Mesothelial cell of epicardium (in vitro differentiated cells): ENCODE data around the gene NHERF1. TPM values are rescaled to one million over a fixed set of nuclear protein-coding genes. Genes with fewer than 3 reads are reported as not detected.

Source experiments
- DNase-seq, 2 experiments: peaks; one replicate each; pipeline ENCODE4 v3.0.0; 2021; ENCODE audit warnings: low spot score in 2 of 2; ENCODE audit not compliant: unreplicated experiment in 2 of 2
- H3K27ac Mint-ChIP-seq: 2 replicates; pipeline ENCODE4 v1.8.0; 2021; ENCODE audit warnings: mixed read lengths
- H3K27me3 Mint-ChIP-seq: 2 replicates; pipeline ENCODE4 v1.8.0; 2021; ENCODE audit warnings: low read depth, mixed read lengths
- H3K36me3 Mint-ChIP-seq: 2 replicates; pipeline ENCODE4 v1.8.0; 2021; ENCODE audit warnings: mixed read lengths
- H3K4me1 Mint-ChIP-seq: 2 replicates; pipeline ENCODE4 v1.8.0; 2021; ENCODE audit warnings: mixed read lengths
- H3K4me3 Mint-ChIP-seq: 2 replicates; pipeline ENCODE4 v1.8.0; 2021; ENCODE audit warnings: mild to moderate bottlenecking, moderate library complexity, mixed read lengths
- H3K9me3 Mint-ChIP-seq: 2 replicates; pipeline ENCODE4 v1.8.0; 2021; ENCODE audit warnings: mixed read lengths
- total RNA-seq: library from RNA; stranded (reverse); gene quantifications from 3 replicates; pipeline ENCODE4 v1.2.1, GENCODE V29; 2021
- TF ChIP-seq, protein P1 (sequence below): fragments of 200-600 bp; sonication (generic); IDR thresholded peaks from one replicate; pipeline ENCODE4 v1.5.0; 2021; ENCODE audit warnings: antibody characterized with exemption; ENCODE audit not compliant: unreplicated experiment

Gene NHERF1
- total RNA-seq, 1 donor from 2014 or later: 34.4 TPM

DNA sequence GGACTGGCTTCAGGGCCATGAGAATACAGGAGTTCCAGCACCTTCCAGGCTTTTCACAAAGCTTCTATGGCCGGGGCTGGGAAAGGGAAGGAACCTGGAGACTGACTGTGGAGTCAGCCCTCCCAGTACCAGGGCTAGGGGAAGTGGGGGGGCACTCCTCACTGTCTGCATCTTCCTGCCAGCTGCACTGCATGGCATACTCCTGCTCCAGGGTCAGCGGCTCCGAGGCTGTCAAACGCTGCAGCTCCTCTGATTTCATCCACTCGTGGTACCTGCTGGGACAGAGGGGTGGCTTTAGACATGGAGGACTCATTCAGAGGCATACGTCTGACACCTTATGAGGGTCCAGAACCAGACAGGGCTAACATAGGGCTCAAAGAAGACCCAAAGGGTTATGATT, 25.0 kb downstream of the NHERF1 start:
- H3K4me1 Mint-ChIP-seq: peaks cover 36% of the 10 kb centered on the region
- no peak overlapping the region for H3K4me3 Mint-ChIP-seq
- no peaks in the 10 kb centered on the region for H3K27me3 Mint-ChIP-seq
- H3K9me3 Mint-ChIP-seq: no peaks in the 10 kb centered on the region
- no peak for DNase-seq
- H3K36me3 Mint-ChIP-seq: peaks cover 13% of the 10 kb centered on the region
- peak overlapping the region; percentile 90 for H3K27ac Mint-ChIP-seq
- TF ChIP-seq, protein P1, sequence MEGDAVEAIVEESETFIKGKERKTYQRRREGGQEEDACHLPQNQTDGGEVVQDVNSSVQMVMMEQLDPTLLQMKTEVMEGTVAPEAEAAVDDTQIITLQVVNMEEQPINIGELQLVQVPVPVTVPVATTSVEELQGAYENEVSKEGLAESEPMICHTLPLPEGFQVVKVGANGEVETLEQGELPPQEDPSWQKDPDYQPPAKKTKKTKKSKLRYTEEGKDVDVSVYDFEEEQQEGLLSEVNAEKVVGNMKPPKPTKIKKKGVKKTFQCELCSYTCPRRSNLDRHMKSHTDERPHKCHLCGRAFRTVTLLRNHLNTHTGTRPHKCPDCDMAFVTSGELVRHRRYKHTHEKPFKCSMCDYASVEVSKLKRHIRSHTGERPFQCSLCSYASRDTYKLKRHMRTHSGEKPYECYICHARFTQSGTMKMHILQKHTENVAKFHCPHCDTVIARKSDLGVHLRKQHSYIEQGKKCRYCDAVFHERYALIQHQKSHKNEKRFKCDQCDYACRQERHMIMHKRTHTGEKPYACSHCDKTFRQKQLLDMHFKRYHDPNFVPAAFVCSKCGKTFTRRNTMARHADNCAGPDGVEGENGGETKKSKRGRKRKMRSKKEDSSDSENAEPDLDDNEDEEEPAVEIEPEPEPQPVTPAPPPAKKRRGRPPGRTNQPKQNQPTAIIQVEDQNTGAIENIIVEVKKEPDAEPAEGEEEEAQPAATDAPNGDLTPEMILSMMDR: no peak

DNA sequence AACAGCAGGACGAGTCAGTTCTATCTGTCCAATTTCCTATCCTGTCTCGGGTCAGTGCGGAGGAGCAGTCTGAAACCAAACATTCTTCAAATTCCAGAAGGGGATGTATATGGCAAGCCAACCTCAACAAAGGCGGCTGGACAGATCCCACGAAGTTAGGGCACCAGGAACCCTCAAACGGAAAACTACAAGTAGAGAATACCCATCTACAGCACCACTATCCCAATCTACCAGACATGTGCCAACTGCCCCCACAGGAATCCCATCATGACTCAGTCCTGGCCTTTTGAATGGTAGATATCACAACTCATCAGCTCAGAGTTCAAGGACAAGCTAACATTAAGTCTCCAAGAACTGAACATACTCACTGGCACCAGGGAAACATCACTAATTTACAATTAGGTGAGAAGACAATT, 25.5 kb downstream of the NHERF1 start:
- H3K27me3 Mint-ChIP-seq: no peaks in the 10 kb centered on the region
- peaks cover 37% of the 10 kb centered on the region for H3K4me1 Mint-ChIP-seq
- H3K36me3 Mint-ChIP-seq: peaks cover 9% of the 10 kb centered on the region
- TF ChIP-seq, protein P1: no peak
- no peaks in the 10 kb centered on the region for H3K9me3 Mint-ChIP-seq
- H3K4me3 Mint-ChIP-seq: peak overlapping the region; percentile 56
- peak overlapping the region; percentile 90 for H3K27ac Mint-ChIP-seq
- no peak for DNase-seq

DNA sequence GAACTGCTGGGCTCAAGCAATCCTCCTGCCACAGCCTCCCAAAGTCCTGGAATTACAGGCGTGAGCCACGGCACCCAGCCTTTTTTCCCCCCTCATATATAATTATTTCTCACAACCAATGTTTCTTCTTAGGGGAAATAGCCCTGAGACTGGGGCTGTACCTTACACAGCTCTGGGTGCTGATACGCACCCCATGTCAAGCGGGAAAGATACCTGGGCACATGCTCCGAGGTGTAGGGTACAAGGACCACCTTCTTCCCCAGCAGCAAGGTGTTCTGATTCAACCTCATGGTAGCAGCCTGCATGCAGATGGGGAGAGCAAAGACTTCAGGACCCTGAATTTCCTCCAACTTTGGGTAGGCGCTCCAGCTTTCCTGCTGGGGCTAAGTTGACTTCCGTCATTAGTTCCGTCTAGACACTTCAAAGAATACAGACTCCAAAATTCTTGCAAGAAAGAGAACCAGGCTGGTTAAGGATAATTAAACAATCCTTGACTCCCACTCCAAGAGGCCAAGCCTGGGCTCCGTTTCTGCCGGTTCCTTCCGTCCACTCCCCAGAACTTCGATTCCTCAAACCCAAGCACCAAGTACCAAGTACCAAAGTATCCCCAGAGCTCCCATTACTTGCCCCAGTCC, 27.1 kb downstream of the NHERF1 start:
- peak overlapping the region; percentile 94 for H3K27ac Mint-ChIP-seq
- H3K4me1 Mint-ChIP-seq: peaks cover 41% of the 10 kb centered on the region
- DNase-seq: no peak
- peaks cover 7% of the 10 kb centered on the region for H3K36me3 Mint-ChIP-seq
- H3K9me3 Mint-ChIP-seq: no peaks in the 10 kb centered on the region
- TF ChIP-seq, protein P1: no peak
- peak overlapping the region; percentile 85 for H3K4me3 Mint-ChIP-seq
- no peaks in the 10 kb centered on the region for H3K27me3 Mint-ChIP-seq

DNA sequence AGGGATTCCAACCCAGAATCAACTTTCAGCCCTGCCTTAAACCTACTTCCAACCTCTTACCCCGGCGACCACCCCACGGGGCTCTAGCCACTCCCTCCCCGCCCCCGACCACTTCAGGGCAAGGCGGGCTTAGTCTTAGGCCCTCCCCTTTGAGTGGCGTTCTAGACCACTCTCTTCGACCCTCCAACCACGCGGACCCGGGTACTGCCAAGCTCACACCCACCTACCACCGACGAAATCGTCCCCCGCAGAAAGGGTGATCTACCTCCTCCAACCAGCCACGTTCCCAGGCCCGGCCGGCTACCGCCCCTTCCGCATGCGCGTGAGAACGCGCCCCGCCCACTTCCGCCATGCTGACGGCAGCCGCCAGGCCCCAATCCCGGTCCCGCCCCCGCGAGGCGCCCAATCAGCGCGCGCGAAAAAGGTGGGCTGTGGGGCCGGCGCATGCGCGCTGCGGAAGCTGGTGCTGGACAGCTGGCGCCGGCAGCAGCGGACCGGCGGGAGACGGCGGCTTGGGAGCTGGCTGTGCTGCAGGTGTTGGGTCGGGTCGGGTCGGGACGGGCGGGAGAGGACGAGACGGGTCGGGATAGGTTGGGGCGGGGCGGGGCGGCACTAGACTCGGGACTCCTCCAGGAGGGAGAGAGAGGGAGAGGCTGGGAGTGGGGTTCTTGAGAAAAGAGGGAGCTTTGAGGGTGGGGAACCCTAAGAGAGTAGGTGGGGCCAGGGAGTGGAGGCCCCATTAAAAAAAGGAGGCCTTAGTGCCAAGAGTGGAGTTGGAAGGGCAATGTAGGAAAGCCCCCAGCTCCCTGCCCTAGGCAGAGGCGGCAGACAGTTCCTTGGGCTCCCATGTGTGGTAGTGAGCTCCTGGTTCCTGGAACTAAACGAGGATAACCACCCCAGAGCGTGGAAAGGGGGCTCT, 27.9 kb downstream of the NHERF1 start, which contains the start of gene NAT9:
Gene NAT9, minus strand, starts transcription at position 302 of the 919 bp plus-strand sequence. CDS start 647 bp downstream, outside the sequence.
- H3K4me1 Mint-ChIP-seq: peaks cover 41% of the 10 kb centered on the region
- H3K36me3 Mint-ChIP-seq: peaks cover 5% of the 10 kb centered on the region
- peak within 1 kb of the TSS; percentile 94 for H3K27ac Mint-ChIP-seq
- peak within 1 kb of the TSS; percentile 85 for H3K4me3 Mint-ChIP-seq
- TF ChIP-seq, protein P1: no peak
- H3K27me3 Mint-ChIP-seq: no peaks in the 10 kb centered on the region
- H3K9me3 Mint-ChIP-seq: no peaks in the 10 kb centered on the region
- DNase-seq: peak; percentile 100

DNA sequence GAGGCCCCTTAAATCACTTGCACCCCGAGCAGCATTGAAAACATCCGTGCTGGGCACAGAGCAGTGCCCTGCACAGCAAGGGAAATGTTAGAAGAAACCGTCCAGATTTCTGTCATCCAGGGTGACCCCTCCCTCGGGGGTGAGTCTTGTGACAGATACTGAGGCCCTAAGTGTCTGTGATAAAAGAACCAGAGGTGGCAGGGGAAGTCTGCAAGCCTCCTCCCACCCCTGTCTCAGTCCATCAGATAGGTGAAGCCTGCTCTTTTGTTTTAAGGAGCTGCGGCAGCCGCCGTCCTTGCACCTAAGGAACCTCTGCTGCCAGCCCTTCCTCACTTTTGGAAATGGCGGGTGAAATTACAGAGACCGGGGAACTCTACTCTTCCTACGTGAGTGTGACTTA, 28.6 kb downstream of the NHERF1 start:
- DNase-seq: no peak
- peak overlapping the region; percentile 85 for H3K4me3 Mint-ChIP-seq

More for the DNA sequence above, 28.6 kb downstream of the NHERF1 start:
- Mint-ChIP-seq H3K9me3 (no peaks in the 10 kb centered on the region), H3K4me1 (peaks cover 41% of the 10 kb centered on the region), H3K36me3 (peaks cover 5% of the 10 kb centered on the region), H3K27me3 (no peaks in the 10 kb centered on the region), H3K27ac (no peak overlapping the region)
- TF ChIP-seq, protein P1: no peak
